ENCODE data around the gene NLRC3.

NLRC3 gene

GRCh38 chr16:3596101-3596861 is 19.1 kb upstream of the NLRC3 start:
- no peak for DNase-seq

DNA sequence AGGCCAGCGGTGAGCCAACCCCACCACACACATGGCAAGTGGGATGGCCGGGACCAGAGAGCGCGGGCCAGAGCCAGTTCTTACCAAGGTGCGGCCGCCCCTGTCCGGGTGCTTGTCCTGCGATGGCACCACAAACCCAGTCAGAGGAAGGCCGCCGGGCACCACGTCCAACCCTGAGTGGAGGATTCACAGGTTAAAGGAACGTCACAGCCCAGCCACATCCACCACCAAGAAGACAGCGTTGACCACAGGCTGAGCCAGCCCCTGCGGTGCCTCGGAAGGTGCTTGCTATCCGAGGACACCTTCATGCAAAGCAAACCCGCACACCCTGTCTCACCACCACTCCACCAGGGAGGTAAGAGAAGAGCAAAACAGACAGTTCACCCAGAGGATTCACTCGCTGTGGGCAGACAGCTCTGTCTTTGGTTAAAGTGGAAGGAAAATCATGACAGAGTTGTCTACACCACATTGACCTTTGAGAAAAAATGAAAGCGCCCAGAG is 18.4 kb upstream of the NLRC3 start:
- no peak for DNase-seq

- DNase-seq = no peak
These were observed 17.9 kb upstream of the NLRC3 start for GRCh38 chr16:3595110-3595486.

GRCh38 chr16:3594316-3595109 is 17.3 kb upstream of the NLRC3 start:
- DNase-seq = no peak

DNA sequence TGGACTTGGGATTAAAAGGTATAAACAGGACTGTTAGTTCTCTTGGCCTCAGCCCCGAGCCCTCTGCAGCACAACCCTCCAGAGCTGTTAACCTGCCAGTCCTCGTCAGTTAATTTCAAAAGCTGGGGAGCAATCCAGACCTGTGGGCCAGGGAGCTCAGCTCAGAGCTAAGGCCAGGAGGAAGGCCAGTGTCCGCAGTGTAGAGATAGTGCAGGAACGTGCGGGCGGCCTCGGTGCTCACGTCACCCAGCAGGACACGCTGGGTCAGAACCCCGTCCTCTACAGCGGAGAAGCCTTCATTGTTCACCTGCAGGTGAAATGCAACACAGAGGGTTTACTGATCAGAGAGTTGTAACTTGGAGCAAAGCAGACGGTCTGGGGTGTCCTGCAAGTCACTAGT is 15.4 kb upstream of the NLRC3 start:
- DNase-seq = no peak

DNA sequence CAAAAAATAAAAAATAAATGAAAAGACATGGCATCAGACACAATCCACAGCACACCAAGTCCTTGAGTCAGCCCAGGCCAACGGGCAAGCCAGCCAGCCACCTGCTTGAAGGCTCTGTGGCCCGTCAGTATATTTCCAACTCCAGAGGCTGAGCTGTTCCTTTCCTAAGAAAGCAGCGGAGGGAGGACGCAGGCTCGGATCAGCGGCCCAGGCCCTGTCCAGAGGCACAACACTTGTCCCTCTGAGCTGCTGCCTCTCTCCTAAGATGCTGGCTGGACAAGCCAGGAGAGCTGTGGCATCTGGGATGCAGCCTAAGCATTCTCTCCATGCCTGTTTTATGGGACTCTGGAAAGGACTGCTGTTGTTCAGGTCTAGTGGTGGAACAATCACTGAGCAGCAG is 14.8 kb upstream of the NLRC3 start:
- DNase-seq = no peak

GRCh38 chr16:3591436-3591803 is 14.2 kb upstream of the NLRC3 start:
- DNase-seq = no peak

- DNase-seq = peak; percentile 81 to 83
These were observed 13.7 kb upstream of the NLRC3 start for GRCh38 chr16:3590736-3591435.

GRCh38 chr16:3589991-3590701 is 12.9 kb upstream of the NLRC3 start:
- DNase-seq = no peak

DNA sequence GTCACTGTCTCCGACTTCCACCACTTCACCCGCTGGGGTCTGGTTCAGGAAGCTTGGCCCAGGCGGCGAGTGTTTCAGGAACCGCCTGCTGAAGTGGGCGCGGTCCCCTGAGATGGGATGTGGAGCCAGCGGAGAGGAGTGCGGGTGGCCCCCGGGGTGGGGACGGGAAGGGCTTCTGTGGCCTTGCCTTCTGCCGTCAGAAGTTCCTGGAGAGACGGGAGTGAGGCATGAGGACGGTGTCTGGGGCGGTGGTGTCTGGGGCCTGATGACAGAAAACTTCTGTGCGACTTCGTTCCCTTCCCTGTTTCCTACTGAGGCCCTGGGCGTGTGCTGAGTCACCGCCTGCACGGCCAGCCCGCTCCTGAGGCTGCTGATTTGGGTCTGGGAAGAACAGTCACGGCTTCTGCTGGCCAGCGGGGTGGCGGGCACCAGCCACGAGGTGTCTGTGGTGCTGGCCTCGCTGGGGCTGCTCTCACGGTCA is 12.3 kb upstream of the NLRC3 start:
- peak; percentile 74 to 76 for DNase-seq

DNA sequence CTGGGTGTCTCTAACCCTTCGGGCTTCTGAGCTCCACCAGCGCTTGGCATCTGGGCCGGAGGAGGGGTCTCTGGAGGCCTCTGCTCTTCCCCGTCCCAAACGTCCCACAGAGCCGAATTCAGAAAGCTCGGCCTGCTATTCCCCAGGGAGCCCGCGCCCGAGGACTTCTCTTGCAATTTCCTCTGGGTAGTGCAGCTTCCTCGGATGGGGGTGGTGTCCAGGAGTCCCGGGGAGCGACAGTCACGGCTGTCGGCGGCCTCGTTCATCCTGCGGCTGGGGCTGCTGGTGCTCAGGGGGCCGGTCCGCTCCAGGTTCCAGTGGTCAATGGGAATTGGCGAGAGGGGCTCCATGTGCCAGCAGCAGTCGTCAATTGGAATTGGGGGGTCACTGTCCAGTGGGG is 11.8 kb upstream of the NLRC3 start:
- no peak for DNase-seq

GRCh38 chr16:3587547-3588110 is 10.4 kb upstream of the NLRC3 start:
- no peak for DNase-seq

- no peak for DNase-seq
These were observed 7.2 kb upstream of the NLRC3 start for GRCh38 chr16:3584412-3584811.

GRCh38 chr16:3583303-3584038 is 6.3 kb upstream of the NLRC3 start:
- no peak for DNase-seq

- no peak for DNase-seq
These were observed 5.3 kb upstream of the NLRC3 start for GRCh38 chr16:3582276-3583165.

GRCh38 chr16:3581392-3581791 is 4.2 kb upstream of the NLRC3 start:
- DNase-seq = no peak

DNA sequence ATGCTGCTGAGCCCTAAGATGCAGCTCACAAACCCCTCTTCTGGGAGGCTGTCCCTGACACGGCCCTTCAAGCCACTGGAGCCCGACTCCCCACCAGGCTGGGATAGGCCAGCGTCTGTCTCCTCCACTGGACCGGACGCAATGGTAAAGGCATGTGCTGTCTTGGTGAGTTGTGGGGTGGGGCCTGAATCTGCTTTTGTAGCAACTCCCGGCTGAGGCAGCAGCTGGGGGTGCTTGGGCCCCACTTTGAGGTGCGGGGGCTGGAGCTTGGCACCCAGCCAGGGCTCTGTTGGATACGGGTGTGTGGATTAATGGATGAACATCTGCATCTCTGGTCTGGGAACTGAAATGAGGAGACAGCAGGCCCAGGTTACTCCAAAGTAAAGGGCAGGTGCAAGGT is 3.5 kb upstream of the NLRC3 start:
- no peak for DNase-seq

DNA sequence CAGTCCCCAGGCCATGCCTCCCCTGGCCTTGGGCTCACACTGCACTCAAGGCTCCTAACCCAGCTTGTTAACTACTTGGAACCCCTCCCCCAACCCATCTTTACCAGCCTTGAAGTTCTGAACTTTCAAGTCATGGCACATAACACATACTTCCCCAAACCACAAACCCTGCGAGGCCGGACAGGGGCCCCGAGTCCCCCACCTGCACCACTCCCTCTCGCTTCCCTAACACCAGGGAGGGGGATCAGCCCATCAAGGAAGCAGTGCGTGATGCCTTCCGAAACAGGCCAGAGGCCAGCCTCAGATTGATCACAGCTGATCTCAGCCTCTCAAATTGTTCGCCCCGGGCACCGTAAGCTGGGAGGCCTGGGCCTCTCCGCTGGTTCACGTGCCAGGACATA is 3.0 kb upstream of the NLRC3 start:
- no peak for DNase-seq

DNA sequence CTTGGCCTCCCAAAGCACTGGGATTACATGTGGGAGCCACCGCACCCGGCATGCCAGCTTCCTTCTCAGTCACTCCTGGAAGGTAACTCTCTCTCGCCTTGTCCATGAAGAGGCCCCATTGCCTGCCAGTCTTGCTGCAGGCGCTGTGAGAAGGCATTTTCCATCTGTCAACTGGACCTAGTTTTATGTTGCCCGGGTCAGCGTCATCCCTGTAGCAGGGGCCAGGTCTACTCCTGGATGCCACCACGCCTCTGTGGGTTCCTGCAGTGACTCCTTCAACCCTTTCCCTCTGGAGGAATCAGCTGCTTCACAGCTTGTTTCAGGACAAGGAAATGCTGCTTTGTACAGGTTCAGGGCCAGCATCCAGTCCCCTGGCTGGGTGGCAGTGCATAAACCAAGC is 2.6 kb upstream of the NLRC3 start:
- no peak for DNase-seq

All from inflammatory macrophage treated with lipopolysaccharide for 1 hour (primary cell).